Fibroblast of the aortic adventitia (primary cell): ENCODE data around the gene SRR. TPM values are rescaled to one million over a fixed set of nuclear protein-coding genes. Genes with fewer than 3 reads are reported as not detected.
A peak's percentile ranks its signal among the peaks of the same experiment; 100 is the strongest.

Source experiments
- DNase-seq: peaks from one replicate; pipeline ENCODE4 v3.0.0-alpha.2; 2010; ENCODE audit warnings: low read depth
- H3K4me3 ChIP-seq: 2 replicates; pipeline ENCODE4 v1.5.1; 2011; ENCODE audit warnings: low read depth, mild to moderate bottlenecking, control low read depth, low read length, moderate library complexity
- total RNA-seq: library from RNA; depleted of rRNA; stranded (reverse); fragments of >200 nt; gene quantifications from 2 replicates; pipeline ENCODE4 v1.2.3, GENCODE V29; 2012; ENCODE audit warnings: low replicate concordance
- TF ChIP-seq, protein P1 (sequence below): IDR thresholded peaks from 2 replicates; pipeline ENCODE4 v1.5.1; 2011; ENCODE audit warnings: mild to moderate bottlenecking, low read length, control low read depth, inconsistent platforms; ENCODE audit not compliant: insufficient read depth

Gene SRR
- total RNA-seq, 1 donor = 29.4 TPM

GRCh38 chr17:2295575-2295974 lies 8.2 kb upstream of the SRR start:
- TF ChIP-seq, protein P1, sequence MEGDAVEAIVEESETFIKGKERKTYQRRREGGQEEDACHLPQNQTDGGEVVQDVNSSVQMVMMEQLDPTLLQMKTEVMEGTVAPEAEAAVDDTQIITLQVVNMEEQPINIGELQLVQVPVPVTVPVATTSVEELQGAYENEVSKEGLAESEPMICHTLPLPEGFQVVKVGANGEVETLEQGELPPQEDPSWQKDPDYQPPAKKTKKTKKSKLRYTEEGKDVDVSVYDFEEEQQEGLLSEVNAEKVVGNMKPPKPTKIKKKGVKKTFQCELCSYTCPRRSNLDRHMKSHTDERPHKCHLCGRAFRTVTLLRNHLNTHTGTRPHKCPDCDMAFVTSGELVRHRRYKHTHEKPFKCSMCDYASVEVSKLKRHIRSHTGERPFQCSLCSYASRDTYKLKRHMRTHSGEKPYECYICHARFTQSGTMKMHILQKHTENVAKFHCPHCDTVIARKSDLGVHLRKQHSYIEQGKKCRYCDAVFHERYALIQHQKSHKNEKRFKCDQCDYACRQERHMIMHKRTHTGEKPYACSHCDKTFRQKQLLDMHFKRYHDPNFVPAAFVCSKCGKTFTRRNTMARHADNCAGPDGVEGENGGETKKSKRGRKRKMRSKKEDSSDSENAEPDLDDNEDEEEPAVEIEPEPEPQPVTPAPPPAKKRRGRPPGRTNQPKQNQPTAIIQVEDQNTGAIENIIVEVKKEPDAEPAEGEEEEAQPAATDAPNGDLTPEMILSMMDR = no peak
- DNase-seq = no peak
- H3K4me3 ChIP-seq = no peak overlapping the region

- TF ChIP-seq, protein P1 = no peak
- no peak for DNase-seq
- no peak overlapping the region for H3K4me3 ChIP-seq
Measured at GRCh38 chr17:2297023-2297422, 6.7 kb upstream of the SRR start.

- no peak for DNase-seq
- no peak overlapping the region for H3K4me3 ChIP-seq
- TF ChIP-seq, protein P1 = no peak
Measured at GRCh38 chr17:2299136-2299535, 4.6 kb upstream of the SRR start.

DNA sequence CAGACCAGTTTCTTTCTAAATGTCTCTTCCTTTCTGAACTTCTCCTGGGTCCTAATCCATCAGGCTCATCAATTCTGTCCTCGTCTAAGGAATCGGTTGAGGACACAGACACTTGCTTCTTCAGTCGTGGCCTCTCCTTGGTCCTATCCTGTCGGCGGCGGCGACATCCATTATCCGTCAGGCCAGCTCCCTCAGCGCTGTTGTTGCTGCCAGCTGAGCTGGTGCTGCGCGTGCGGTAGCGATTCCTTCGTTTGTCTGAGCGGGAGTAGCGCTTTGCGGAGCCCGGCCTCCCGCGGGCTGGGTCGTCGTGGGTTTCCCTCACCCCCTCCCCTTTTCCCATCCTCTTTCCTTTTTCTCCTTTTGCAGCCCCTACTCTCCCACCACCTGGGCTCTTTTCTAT lies 4.0 kb upstream of the SRR start:
- no peak overlapping the region for H3K4me3 ChIP-seq
- no peak for DNase-seq
- TF ChIP-seq, protein P1 = no peak

GRCh38 chr17:2302778-2303203 lies 959 bp upstream of the SRR start:
- H3K4me3 ChIP-seq = peak overlapping the region; percentile 91
- no peak for DNase-seq
- TF ChIP-seq, protein P1 = no peak

GRCh38 chr17:2304931-2305330 lies 1.2 kb downstream of the SRR start:
- no peak for DNase-seq
- no peak overlapping the region for H3K4me3 ChIP-seq
- TF ChIP-seq, protein P1 = no peak
